MM.1S (cell line): Measurements from ENCODE around the gene ENO3.

Experiments used
- DNase-seq: peaks from one replicate; pipeline ENCODE4 v3.0.0-alpha.2; 2015
- H2AFZ ChIP-seq: fragments of 300-600 bp; sonication (generic); 2 replicates; pipeline ENCODE4 v1.6.0; 2016; ENCODE audit warnings: antibody characterized with exemption, low read length
- H3F3A ChIP-seq: fragments of 300-600 bp; sonication (generic); 2 replicates; pipeline ENCODE4 v1.6.1; 2016; ENCODE audit warnings: mild to moderate bottlenecking, antibody characterized with exemption, low read length, moderate library complexity, mixed read lengths; ENCODE audit not compliant: insufficient read depth
- H3K27ac ChIP-seq: fragments of 300-600 bp; sonication (generic); 2 replicates; pipeline ENCODE4 v1.5.1; 2016; ENCODE audit warnings: mild to moderate bottlenecking, low read length
- H3K27me3 ChIP-seq: fragments of 300-600 bp; sonication (generic); replicated peaks from 2 replicates; pipeline ENCODE4 v1.6.0; 2016; ENCODE audit warnings: low read length; ENCODE audit not compliant: insufficient read depth
- H3K36me3 ChIP-seq: fragments of 300-600 bp; sonication (generic); replicated peaks from 2 replicates; pipeline ENCODE4 v1.6.1; 2016; ENCODE audit warnings: mild to moderate bottlenecking, low read length, mixed read lengths; ENCODE audit not compliant: insufficient read depth
- H3K4me1 ChIP-seq: fragments of 300-600 bp; sonication (generic); 2 replicates; pipeline ENCODE4 v1.6.1; 2016; ENCODE audit warnings: low read length, mixed read lengths
- H3K4me2 ChIP-seq: fragments of 300-600 bp; sonication (generic); 2 replicates; pipeline ENCODE4 v1.6.0; 2016; ENCODE audit warnings: low read depth, low read length
- H3K4me3 ChIP-seq: fragments of 300-600 bp; sonication (generic); 2 replicates; pipeline ENCODE4 v1.5.1; 2016; ENCODE audit warnings: low read length, mixed read lengths
- H3K79me2 ChIP-seq: fragments of 300-600 bp; sonication (generic); 2 replicates; pipeline ENCODE4 v1.6.1; 2016; ENCODE audit warnings: mixed run types, low read length, mixed read lengths
- H3K9ac ChIP-seq: fragments of 300-600 bp; sonication (generic); 2 replicates; pipeline ENCODE4 v1.6.1; 2016; ENCODE audit warnings: low read length, mixed read lengths
- H3K9me2 ChIP-seq: fragments of 300-600 bp; sonication (generic); replicated peaks from 2 replicates; pipeline ENCODE4 v1.6.1; 2016; ENCODE audit warnings: mild to moderate bottlenecking, low read length, mixed read lengths; ENCODE audit not compliant: insufficient read depth
- H3K9me3 ChIP-seq: fragments of 300-600 bp; sonication (generic); replicated peaks from 2 replicates; pipeline ENCODE4 v1.6.1; 2016; ENCODE audit warnings: mild to moderate bottlenecking, low read length, mixed read lengths; ENCODE audit not compliant: insufficient read depth
- H4K20me1 ChIP-seq: fragments of 300-600 bp; sonication (generic); 2 replicates; pipeline ENCODE4 v1.6.1; 2016; ENCODE audit warnings: mild to moderate bottlenecking, low read length, moderate library complexity, mixed read lengths; ENCODE audit not compliant: insufficient read depth
- EZH2 ChIP-seq: fragments of 300-600 bp; sonication (generic); optimal IDR thresholded peaks from 2 replicates; pipeline ENCODE3; 2017; ENCODE audit warnings: low read depth, mild to moderate bottlenecking, antibody characterized with exemption, low read length, mixed read lengths
- EZH2phosphoT487 ChIP-seq: fragments of 300-600 bp; sonication (generic); IDR thresholded peaks from 2 replicates; pipeline ENCODE4 v1.6.1; 2018; ENCODE audit warnings: antibody characterized with exemption, low read length
- TF ChIP-seq, protein P1 (sequence below): fragments of 300-600 bp; sonication (generic); IDR thresholded peaks from 2 replicates; pipeline ENCODE4 v1.5.1; 2016; ENCODE audit warnings: antibody characterized with exemption, low read length, mixed read lengths

Gene ENO3

DNA sequence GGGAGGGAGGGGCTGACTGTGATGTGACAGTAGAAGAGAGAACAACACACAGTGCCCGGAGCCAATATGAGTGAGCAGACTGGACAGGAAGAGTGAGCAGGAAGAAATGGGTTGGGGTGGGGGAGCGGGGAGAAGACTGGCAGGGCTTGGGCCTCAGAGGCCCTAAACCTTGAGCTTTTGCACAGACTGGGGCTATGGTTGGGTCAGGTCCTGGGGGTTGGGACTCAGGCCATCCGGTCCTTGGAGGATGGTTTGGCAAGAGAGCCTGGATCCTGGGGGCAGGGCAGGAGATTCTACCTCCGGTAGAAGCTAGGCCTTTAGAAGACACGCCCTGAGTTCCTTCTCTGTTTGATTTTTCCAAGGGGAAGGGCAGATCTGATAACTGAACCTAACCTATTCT lies 35.5 kb downstream of the ENO3 start:
- H3K4me1 ChIP-seq = peaks cover 16% of the 10 kb centered on the region; the same call in 1 of the 2 replicates
- H3K9me3 ChIP-seq = no peaks in the 10 kb centered on the region
- no peaks in the 10 kb centered on the region for H3K36me3 ChIP-seq
- H3K27ac ChIP-seq = no peak overlapping the region
- no peak for DNase-seq
- TF ChIP-seq, protein P1, sequence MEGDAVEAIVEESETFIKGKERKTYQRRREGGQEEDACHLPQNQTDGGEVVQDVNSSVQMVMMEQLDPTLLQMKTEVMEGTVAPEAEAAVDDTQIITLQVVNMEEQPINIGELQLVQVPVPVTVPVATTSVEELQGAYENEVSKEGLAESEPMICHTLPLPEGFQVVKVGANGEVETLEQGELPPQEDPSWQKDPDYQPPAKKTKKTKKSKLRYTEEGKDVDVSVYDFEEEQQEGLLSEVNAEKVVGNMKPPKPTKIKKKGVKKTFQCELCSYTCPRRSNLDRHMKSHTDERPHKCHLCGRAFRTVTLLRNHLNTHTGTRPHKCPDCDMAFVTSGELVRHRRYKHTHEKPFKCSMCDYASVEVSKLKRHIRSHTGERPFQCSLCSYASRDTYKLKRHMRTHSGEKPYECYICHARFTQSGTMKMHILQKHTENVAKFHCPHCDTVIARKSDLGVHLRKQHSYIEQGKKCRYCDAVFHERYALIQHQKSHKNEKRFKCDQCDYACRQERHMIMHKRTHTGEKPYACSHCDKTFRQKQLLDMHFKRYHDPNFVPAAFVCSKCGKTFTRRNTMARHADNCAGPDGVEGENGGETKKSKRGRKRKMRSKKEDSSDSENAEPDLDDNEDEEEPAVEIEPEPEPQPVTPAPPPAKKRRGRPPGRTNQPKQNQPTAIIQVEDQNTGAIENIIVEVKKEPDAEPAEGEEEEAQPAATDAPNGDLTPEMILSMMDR = no peak
- TF ChIP-seq EZH2 = no peak
- no peak for TF ChIP-seq EZH2phosphoT487
- peak overlapping the region; percentile 92 for H3K4me3 ChIP-seq
- peak overlapping the region; percentile 98 for H3K4me2 ChIP-seq
- peaks cover 14% of the 10 kb centered on the region; the same call in 1 of the 2 replicates for H3K79me2 ChIP-seq
- H3K27me3 ChIP-seq = no peaks in the 10 kb centered on the region
- 0 out of 2 replicates have a peak, but pooled peaks cover 3% of the 10 kb centered on the region for H3F3A ChIP-seq
- H3K9me2 ChIP-seq = no peaks in the 10 kb centered on the region
- no peaks in the 10 kb centered on the region for H4K20me1 ChIP-seq
- H2AFZ ChIP-seq = peak overlapping the region; percentile 96; the same call in 1 of the 2 replicates
- peak overlapping the region; percentile 83; the same call in 1 of the 2 replicates for H3K9ac ChIP-seq

DNA sequence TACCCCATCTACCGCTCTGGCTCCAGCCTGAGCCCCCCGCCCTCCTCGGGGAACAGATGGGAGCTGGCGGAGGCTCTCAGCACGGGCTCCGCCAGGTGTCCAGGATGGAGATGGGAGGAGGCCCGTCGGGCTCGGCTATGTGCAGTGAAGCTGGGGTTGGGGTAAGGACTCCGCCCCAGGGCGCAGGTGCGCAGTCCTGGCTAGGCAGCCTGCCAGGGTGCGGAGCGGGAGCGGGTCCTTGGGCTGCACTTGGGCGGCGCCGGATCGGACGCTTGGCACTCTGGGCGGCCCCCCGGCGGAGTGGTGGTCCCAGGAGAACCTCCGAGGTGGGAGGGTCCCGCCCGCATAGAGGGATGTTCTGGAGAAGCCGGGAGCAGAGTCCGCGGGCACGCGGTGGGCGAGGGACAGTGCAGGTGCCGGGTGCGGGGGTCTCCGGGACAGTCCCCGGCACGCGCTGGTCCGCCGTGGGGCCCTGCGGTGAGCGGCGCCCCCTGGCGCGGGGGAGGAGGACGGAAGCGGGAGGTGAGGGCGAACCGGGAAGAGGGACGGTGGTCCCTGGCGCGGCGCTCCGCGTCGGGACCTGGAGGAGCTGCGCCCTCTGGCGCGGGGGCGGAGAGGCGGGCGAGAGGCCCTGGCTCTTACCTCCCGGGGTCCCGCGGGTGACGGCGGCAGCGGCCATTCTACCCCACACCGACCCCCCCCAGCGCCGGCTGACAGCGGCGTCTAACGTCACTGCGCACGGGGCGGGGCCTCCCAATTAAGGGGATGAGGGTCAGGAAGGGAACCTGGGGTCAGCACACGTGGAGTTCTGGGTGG lies 36.2 kb downstream of the ENO3 start, which contains the start of gene CAMTA2:
TSS of gene CAMTA2 (minus strand) at position 725 of the 816 bp plus-strand sequence. CDS start 1,453 bp downstream, outside the sequence.
- Histone ChIP-seq H3K79me2 (peaks cover 14% of the 10 kb centered on the region; the same call in 1 of the 2 replicates), H3K27ac (peak within 1 kb of the TSS; percentile 41; the same call in 1 of the 2 replicates), H3K9me3 (no peaks in the 10 kb centered on the region), H3K4me1 (peaks cover 16% of the 10 kb centered on the region; the same call in 1 of the 2 replicates), H2AFZ (peak within 1 kb of the TSS; percentile 96), H3K9me2 (no peaks in the 10 kb centered on the region), H3K4me3 (peak within 1 kb of the TSS; percentile 92), H3F3A (0 out of 2 replicates have a peak, but pooled peaks cover 5% of the 10 kb centered on the region), H3K4me2 (peak within 1 kb of the TSS; percentile 98), H3K9ac (peak within 1 kb of the TSS; percentile 83), H3K27me3 (no peaks in the 10 kb centered on the region), H4K20me1 (no peaks in the 10 kb centered on the region), H3K36me3 (no peaks in the 10 kb centered on the region)
- TF ChIP-seq, protein P1 = peak; percentile 69
- TF ChIP-seq EZH2 = no peak
- peak; percentile 75 for DNase-seq

DNA sequence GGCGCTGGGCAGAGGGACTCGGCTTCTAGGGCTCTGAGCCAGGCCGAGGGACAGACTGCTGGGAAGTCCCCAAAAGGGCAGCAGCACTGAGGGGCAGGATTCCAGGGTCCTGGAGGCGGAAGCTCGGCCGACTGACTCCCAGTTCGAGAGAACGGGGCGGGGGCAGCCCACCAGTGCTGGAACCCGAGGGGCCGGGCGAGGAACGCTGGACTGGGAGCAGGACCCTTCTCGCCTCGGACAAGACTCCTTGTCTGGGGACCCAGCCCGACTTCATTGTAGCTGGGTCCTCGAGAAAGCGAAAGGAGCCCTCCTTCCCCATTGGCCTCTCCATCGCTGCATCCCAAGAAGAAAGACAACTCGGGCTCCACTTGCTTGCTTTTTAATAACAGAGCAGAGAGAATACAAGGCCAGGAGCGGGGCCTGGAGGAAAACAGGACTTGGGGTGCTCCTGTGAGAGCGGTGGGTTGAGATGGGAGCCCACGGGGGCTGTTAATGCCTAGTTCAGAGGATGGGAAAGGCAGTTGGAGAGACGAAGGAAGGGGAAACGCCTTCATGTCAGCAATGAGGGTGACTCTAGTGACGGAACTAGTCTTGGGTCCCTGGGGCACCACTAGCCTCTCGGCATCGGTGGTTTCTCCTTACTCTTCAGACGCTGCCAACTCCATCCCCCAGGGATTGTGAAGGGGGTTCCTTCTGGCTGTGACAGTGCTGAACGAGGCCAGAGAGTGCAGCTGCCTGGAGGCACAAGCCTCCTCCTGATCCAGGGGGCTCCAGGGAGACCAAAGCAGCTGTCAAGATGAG lies 37.0 kb downstream of the ENO3 start:
- Histone ChIP-seq H3K4me3 (peak overlapping the region; percentile 92), H3K4me2 (peak overlapping the region; percentile 98), H3K36me3 (no peaks in the 10 kb centered on the region), H3K4me1 (peaks cover 16% of the 10 kb centered on the region; the same call in 1 of the 2 replicates), H4K20me1 (no peaks in the 10 kb centered on the region), H3K9me2 (no peaks in the 10 kb centered on the region), H3K27ac (peak overlapping the region; percentile 41; the same call in 1 of the 2 replicates), H3K79me2 (peaks cover 14% of the 10 kb centered on the region; the same call in 1 of the 2 replicates), H2AFZ (peak overlapping the region; percentile 96), H3K9ac (peak overlapping the region; percentile 83), H3K9me3 (no peaks in the 10 kb centered on the region), H3K27me3 (no peaks in the 10 kb centered on the region), H3F3A (0 out of 2 replicates have a peak, but pooled peaks cover 5% of the 10 kb centered on the region)
- no peak for DNase-seq
- TF ChIP-seq, protein P1 = no peak
- TF ChIP-seq EZH2phosphoT487 (no peak), EZH2 (no peak)
